ENCODE data around the gene VMA21. TPM values are rescaled to one million over a fixed set of nuclear protein-coding genes. Genes with fewer than 3 reads are reported as not detected.

Gene VMA21
- total and polyA plus RNA-seq, 10 of the 15 experiments (the other 5 are each of a cell fraction or from before 2014, with no cell fraction given), result 12.9 to 53.6 (median 41.5) TPM

DNA sequence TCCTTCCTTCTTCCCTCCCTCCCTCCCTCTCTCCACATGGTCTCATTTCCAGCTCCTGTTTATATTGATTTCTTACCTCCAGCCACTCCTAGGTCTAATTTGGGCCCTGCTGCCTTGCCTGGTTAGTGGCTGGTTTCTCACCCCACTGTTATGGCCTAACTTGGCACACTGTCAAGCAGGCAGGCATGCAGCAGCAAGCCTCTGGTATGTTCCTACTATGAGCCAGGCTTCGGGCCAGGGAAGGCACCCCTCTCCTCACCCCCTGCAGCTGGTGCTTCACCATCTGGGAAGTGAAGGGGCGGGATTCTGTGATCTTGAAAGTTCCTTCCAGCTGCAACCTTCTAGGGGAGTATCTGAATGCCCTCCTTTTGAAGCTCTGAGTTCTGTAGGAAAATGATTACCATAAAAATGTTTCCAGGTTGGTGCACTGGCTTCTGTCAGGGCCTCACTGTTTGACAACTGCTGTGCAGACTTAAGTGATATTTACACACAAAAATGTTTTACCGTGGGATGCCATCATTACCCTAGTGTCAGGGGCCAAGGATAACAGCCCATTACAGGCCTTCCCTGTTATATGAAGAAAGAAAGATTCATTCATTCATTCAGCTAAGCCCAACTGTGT, 10.1 kb upstream of the VMA21 start (continued):
- TF ChIP-seq TARDBP (IDR thresholded peaks at IDR 0.05; ENCODE audit: borderline replicate concordance), result no peak
- no peak for TF ChIP-seq RUNX3 (IDR thresholded peaks at IDR 0.05; ENCODE audit: low read length)
- TF ChIP-seq, protein P1, sequence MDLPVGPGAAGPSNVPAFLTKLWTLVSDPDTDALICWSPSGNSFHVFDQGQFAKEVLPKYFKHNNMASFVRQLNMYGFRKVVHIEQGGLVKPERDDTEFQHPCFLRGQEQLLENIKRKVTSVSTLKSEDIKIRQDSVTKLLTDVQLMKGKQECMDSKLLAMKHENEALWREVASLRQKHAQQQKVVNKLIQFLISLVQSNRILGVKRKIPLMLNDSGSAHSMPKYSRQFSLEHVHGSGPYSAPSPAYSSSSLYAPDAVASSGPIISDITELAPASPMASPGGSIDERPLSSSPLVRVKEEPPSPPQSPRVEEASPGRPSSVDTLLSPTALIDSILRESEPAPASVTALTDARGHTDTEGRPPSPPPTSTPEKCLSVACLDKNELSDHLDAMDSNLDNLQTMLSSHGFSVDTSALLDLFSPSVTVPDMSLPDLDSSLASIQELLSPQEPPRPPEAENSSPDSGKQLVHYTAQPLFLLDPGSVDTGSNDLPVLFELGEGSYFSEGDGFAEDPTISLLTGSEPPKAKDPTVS (IDR thresholded peaks at IDR 0.05; ENCODE audit: low read depth, low read length), result no peak
- TF ChIP-seq HDAC6 (IDR thresholded peaks at IDR 0.05; ENCODE audit: unreplicated experiment), result no peak
- TF ChIP-seq, protein P2, sequence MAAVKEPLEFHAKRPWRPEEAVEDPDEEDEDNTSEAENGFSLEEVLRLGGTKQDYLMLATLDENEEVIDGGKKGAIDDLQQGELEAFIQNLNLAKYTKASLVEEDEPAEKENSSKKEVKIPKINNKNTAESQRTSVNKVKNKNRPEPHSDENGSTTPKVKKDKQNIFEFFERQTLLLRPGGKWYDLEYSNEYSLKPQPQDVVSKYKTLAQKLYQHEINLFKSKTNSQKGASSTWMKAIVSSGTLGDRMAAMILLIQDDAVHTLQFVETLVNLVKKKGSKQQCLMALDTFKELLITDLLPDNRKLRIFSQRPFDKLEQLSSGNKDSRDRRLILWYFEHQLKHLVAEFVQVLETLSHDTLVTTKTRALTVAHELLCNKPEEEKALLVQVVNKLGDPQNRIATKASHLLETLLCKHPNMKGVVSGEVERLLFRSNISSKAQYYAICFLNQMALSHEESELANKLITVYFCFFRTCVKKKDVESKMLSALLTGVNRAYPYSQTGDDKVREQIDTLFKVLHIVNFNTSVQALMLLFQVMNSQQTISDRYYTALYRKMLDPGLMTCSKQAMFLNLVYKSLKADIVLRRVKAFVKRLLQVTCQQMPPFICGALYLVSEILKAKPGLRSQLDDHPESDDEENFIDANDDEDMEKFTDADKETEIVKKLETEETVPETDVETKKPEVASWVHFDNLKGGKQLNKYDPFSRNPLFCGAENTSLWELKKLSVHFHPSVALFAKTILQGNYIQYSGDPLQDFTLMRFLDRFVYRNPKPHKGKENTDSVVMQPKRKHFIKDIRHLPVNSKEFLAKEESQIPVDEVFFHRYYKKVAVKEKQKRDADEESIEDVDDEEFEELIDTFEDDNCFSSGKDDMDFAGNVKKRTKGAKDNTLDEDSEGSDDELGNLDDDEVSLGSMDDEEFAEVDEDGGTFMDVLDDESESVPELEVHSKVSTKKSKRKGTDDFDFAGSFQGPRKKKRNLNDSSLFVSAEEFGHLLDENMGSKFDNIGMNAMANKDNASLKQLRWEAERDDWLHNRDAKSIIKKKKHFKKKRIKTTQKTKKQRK (IDR thresholded peaks at IDR 0.05; ENCODE audit: low read depth, low read length), result no peak
- no peak for TF ChIP-seq SP1 (IDR thresholded peaks at IDR 0.05; ENCODE audit: low read depth, low read length)
- no peak for TF ChIP-seq GABPA (IDR thresholded peaks at IDR 0.05; ENCODE audit: low read depth)

DNA sequence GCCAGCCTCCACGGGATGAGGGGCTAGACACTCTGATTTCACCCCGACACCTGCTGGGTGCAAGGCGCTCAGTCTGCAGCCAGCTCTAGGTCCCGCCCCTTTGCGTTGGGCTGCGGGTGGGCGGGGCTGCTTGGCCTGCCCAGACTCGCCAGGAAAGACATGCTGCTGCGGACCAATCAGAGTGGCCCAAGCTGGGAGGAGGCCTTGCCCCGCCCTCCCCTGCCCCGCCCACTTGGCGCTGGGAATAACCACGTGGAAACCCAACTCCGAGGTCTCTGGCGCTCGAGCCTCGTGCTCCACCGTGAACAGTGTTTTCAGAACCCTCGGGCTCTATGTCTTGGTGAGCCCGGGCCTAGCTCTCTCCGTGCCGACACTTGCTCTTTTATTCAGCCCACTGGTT, 5.3 kb upstream of the VMA21 start:
- no peak for FAIRE-seq

More for the DNA sequence above, 5.3 kb upstream of the VMA21 start:
- intact Hi-C loops (cut with micrococcal nuclease; ENCODE audit: unreplicated experiment), result no loop called here
- in situ Hi-C loops (cut with MboI), result loop anchor here (10.0 to 25.0 kb wide), 2 partner anchors 63 to 604 kb away; no protein-coding TSS in a partner anchor
- Histone ChIP-seq H3K4me3 (no peak overlapping the region), H3K9ac (ENCODE audit: control insufficient read depth, insufficient read depth, low read length) (no peak overlapping the region), H4K20me1 (ENCODE audit: control insufficient read depth, insufficient read depth) (no peaks in the 10 kb centered on the region), H3K4me2 (ENCODE audit: control insufficient read depth, insufficient read depth) (no peak overlapping the region), H3K79me2 (ENCODE audit: control insufficient read depth, insufficient read depth, low read length) (no peaks in the 10 kb centered on the region), H3K27ac (ENCODE audit: control insufficient read depth, insufficient read depth) (no peak overlapping the region), H3K4me1 (ENCODE audit: control insufficient read depth, insufficient read depth, low read length) (no peaks in the 10 kb centered on the region), H3K36me3 (ENCODE audit: control insufficient read depth in 2 of 2, insufficient read depth in 2 of 2, low read length in 1 of 2) (no peaks in the 10 kb centered on the region), H3K9me3 (replicated peaks; ENCODE audit: control insufficient read depth, insufficient read depth, low read length) (no peaks in the 10 kb centered on the region), H2AFZ (ENCODE audit: control insufficient read depth, low read depth, low read length) (no peak overlapping the region), H3K27me3 (replicated peaks in 1 of 2; ENCODE audit: control insufficient read depth in 2 of 2, insufficient read depth in 2 of 2, low read length in 1 of 2) (no peaks in the 10 kb centered on the region)
- ChIA-PET CTCF (no interaction called here), POLR2A (no interaction called here), RAD21 (ENCODE audit: unreplicated experiment) (no interaction called here), SMC1A (ENCODE audit: uncharacterized antibody, unreplicated experiment) (interaction anchor here (0.7 to 1.5 kb wide), 2 partner anchors 12 to 31 kb away, joined by 3 read pairs; no protein-coding TSS in a partner anchor)
- ATAC-seq, result no peak
- no TSS peak for BruUV-seq (replicated peaks)
- TF ChIP-seq EGR1 (IDR thresholded peaks at IDR 0.05; ENCODE audit: borderline replicate concordance in 1 of 2, low read depth in 2 of 2, low read length in 2 of 2) (no peak), DPF2 (IDR thresholded peaks at IDR 0.05) (no peak), BCL11A (IDR thresholded peaks at IDR 0.05; ENCODE audit: low read depth, low read length) (no peak), PML (IDR thresholded peaks at IDR 0.05; ENCODE audit: low read length) (no peak), POLR2AphosphoS2 (IDR thresholded peaks at IDR 0.05; ENCODE audit: low read depth, low read length) (no peak), EED (IDR thresholded peaks at IDR 0.05; ENCODE audit: low read depth) (no peak), JUNB (IDR thresholded peaks at IDR 0.05) (no peak)
- TF ChIP-seq, protein P3, sequence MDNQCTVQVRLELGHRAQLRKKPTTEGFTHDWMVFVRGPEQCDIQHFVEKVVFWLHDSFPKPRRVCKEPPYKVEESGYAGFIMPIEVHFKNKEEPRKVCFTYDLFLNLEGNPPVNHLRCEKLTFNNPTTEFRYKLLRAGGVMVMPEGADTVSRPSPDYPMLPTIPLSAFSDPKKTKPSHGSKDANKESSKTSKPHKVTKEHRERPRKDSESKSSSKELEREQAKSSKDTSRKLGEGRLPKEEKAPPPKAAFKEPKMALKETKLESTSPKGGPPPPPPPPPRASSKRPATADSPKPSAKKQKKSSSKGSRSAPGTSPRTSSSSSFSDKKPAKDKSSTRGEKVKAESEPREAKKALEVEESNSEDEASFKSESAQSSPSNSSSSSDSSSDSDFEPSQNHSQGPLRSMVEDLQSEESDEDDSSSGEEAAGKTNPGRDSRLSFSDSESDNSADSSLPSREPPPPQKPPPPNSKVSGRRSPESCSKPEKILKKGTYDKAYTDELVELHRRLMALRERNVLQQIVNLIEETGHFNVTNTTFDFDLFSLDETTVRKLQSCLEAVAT (IDR thresholded peaks at IDR 0.05), result no peak
- TF ChIP-seq, protein P4, sequence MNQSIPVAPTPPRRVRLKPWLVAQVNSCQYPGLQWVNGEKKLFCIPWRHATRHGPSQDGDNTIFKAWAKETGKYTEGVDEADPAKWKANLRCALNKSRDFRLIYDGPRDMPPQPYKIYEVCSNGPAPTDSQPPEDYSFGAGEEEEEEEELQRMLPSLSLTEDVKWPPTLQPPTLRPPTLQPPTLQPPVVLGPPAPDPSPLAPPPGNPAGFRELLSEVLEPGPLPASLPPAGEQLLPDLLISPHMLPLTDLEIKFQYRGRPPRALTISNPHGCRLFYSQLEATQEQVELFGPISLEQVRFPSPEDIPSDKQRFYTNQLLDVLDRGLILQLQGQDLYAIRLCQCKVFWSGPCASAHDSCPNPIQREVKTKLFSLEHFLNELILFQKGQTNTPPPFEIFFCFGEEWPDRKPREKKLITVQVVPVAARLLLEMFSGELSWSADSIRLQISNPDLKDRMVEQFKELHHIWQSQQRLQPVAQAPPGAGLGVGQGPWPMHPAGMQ (IDR thresholded peaks at IDR 0.05; ENCODE audit: borderline replicate concordance), result no peak
- 73% methylated on average over 20 of the region's 22 CpGs for WGBS (ENCODE audit: insufficient coverage, insufficient replicate concordance, low lambda C conversion rate, missing lambda C conversion rate)
- DNase-seq (ENCODE audit: low read depth, low spot score), result no peak

All from GM12878 (cell line).